Measurements from ENCODE around the gene SOX8.

SOX8 gene

GRCh38 chr16:1008085-1008484 lies 26.5 kb downstream of the SOX8 start:
- no peak for FAIRE-seq
- no peak for DNase-seq (ENCODE audit: insufficient read length, low spot score)
- TF ChIP-seq POLR2A (IDR thresholded peaks at IDR 0.05; ENCODE audit: low read depth, low read length): no peak

DNA sequence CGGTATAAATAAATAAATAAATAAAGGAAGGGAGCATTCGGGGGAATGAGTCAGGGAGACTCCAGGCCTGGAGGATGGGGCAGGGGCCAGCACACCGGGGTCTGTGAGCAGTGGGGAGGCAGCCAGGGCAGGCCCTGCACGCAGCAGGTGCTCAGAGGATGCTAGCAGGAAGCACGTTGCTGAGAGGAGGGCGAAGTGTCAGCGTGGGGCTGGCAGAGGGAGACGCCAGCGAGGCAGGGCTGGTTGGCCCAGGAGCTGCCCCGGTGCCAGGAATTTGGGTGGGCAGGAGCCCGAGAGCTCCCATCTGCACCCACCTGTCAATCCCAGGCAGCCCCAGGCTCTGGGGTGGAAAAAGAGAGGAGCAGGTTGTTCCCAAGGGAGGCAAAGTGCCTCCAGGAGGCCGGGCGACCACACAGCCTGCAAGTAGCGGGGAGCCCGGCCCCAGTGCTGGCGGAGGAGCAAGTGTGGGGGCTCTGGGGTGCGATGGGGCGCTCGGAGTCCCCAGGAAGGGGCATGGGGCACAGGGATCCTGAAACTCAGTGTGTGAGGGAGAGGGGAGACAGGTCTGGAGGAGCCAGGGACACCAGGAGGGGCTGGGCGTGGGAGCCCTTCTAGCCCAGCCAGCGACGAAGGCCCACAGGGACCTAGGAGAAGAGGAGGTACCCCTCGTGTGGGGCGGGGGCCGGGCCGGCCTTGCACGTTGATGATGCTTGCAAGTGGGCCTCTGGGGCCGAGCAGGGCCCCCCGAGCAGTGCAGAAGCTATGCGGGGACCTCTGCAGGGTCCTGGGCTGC lies 28.0 kb downstream of the SOX8 start:
- DNase-seq (ENCODE audit: insufficient read length, low spot score): no peak
- TF ChIP-seq POLR2A (IDR thresholded peaks at IDR 0.05; ENCODE audit: low read depth, low read length): no peak
- FAIRE-seq: no peak

DNA sequence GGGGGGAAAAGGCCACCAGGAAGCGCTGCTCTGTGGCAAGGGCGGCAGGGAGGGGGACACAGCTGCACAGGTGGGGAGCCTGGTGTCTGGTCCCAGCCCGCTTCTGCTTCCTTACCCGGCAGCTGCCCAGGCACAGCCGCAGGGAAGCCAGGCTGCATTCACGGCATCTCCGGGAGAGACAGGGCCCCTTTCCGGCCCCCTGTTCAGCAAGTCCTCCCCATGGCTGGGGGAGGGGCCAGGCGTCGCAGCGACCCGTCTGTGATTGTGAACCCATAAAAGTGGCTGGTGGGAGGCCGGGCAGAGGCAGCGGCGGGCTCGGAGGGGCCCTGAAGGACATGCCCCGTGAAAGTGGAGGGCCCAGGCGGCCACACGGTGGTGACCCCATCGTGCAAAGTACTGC lies 28.7 kb downstream of the SOX8 start:
- no peak for TF ChIP-seq POLR2A (IDR thresholded peaks at IDR 0.05; ENCODE audit: low read depth, low read length)
- no peak for DNase-seq (ENCODE audit: insufficient read length, low spot score)
- FAIRE-seq: no peak

GRCh38 chr16:1010815-1011214 lies 29.2 kb downstream of the SOX8 start:
- DNase-seq (ENCODE audit: insufficient read length, low spot score): no peak
- FAIRE-seq: no peak
- no peak for TF ChIP-seq POLR2A (IDR thresholded peaks at IDR 0.05; ENCODE audit: low read depth, low read length)

DNA sequence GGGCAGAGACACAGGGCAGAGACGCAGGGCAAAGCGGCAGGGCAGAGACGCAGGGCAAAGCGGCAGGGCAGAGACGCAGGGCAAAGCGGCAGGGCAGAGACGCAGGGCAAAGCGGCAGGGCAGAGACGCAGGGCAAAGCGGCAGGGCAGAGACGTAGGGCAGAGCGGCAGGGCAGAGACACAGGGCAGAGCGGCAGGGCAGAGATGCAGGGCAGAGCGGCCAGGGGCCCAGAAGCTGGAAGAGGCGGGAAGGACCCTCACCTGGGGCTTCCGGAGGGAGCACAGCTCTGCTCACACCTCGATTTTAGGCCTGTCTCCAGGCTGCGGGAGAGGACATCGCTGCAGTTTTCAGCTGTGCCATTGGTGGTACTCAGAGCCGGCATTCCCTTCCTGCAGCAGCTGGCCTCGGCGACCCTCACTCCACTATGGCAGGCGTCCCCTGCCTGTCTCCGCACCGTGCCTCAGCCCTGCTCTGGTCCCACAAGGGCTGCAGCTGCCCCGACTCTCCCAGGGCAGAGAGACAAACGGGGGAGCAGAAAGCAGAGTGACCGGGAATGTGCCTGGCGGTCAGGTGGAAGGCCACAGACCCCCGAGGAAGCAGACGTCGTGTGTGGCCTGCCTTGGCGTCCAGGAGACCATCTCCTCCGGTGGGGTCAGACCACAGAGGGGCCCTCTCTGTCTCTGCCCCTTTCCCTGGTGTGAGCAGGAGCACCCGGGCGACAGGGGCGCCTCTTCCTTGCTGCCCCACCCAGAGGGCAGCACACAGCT lies 29.9 kb downstream of the SOX8 start:
- no peak for FAIRE-seq
- no peak for DNase-seq (ENCODE audit: insufficient read length, low spot score)
- TF ChIP-seq POLR2A (IDR thresholded peaks at IDR 0.05; ENCODE audit: low read depth, low read length): no peak

DNA sequence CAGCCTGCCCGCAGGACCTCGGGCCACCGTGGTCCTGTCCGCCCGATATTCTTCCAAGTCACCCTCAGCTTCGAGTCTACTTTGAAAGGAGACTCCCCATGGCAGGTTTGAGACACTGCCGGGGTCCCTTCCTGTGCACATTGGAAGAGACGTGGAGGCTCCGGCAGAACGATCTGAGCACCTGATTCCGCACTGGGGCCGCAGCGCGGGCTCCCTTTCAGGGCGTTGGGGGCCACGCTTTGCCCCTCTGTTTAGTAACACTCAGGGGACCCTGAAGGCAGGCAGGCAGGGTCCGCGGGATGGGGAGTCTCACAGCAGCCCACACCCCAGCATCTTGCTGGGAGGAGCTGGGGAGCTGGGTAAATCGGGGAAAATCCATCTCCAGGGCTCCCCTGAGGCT lies 30.6 kb downstream of the SOX8 start:
- no peak for TF ChIP-seq POLR2A (IDR thresholded peaks at IDR 0.05; ENCODE audit: low read depth, low read length)
- FAIRE-seq (no peak), DNase-seq (ENCODE audit: insufficient read length, low spot score) (no peak)

DNA sequence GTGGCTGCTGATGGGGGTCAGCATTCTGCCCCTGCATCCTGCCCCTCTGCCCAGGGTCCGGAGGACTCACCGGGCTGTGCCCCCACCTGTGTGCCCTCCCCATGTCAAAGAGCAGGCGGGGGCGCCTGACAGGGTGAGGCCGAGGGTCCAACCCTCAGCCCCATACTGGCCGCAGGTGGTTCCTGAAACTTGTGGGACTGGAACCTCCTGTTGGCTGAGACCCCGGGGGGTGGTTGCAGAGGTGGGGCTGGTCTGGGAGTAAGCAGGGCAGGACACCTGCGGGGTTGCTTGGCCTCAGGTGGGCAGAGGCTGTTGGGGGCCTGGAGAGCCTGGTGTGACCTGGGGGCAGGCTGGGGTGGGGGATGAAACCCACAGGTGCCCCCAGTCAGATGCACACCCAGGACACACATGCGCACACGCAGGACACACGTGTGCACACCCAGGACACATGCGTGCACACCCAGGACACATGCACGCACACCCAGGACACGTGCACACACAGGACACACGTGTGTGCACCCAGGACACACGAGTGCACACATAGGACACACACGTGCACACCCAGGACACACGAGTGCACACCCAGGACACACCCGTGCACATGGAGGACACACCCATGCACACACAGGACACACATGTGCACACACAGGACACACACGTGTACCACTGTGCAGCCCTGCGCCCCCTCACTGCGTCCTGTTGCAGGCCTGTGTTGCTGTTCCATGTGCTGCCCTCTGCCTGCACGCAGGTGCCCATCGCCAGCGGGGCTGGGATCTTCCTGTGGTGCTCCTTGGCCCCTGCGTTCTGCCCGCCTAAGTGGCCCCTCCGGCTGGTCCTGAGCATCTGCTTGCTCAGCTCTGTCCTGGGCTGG lies 31.4 kb downstream of the SOX8 start:
- FAIRE-seq (no peak), DNase-seq (ENCODE audit: insufficient read length, low spot score) (no peak)
- no peak for TF ChIP-seq POLR2A (IDR thresholded peaks at IDR 0.05; ENCODE audit: low read depth, low read length)

GRCh38 chr16:1013593-1013900 lies 32.0 kb downstream of the SOX8 start:
- DNase-seq (ENCODE audit: insufficient read length, low spot score) (no peak), FAIRE-seq (no peak)
- TF ChIP-seq POLR2A (IDR thresholded peaks at IDR 0.05; ENCODE audit: low read depth, low read length): no peak

DNA sequence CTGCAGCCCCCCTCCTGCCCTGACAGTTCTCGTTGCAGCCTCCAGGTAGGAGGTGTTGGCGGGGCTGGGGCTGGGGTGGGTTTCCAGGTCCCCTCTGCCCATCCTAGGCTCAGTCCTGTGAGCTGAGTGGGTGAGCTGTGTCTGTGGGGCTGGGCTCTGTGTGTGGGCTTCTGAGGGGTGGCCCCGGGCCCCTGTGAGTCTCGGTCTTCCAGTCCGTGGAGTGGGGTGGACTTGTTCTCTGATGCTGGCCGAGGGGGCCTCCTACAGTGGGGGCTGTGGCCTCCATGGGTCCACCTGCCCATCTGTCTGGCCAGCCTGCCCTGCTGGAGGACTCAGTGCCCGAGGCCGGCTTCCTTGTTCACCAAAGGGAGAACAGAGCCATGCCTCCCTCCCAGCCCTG lies 32.7 kb downstream of the SOX8 start:
- DNase-seq (ENCODE audit: insufficient read length, low spot score) (no peak), FAIRE-seq (no peak)
- TF ChIP-seq POLR2A (IDR thresholded peaks at IDR 0.05; ENCODE audit: low read depth, low read length): no peak

- FAIRE-seq: no peak
- DNase-seq (ENCODE audit: insufficient read length, low spot score): no peak
- TF ChIP-seq POLR2A (IDR thresholded peaks at IDR 0.05; ENCODE audit: low read depth, low read length): no peak
Measured at GRCh38 chr16:1014771-1015495, 33.4 kb downstream of the SOX8 start.

DNA sequence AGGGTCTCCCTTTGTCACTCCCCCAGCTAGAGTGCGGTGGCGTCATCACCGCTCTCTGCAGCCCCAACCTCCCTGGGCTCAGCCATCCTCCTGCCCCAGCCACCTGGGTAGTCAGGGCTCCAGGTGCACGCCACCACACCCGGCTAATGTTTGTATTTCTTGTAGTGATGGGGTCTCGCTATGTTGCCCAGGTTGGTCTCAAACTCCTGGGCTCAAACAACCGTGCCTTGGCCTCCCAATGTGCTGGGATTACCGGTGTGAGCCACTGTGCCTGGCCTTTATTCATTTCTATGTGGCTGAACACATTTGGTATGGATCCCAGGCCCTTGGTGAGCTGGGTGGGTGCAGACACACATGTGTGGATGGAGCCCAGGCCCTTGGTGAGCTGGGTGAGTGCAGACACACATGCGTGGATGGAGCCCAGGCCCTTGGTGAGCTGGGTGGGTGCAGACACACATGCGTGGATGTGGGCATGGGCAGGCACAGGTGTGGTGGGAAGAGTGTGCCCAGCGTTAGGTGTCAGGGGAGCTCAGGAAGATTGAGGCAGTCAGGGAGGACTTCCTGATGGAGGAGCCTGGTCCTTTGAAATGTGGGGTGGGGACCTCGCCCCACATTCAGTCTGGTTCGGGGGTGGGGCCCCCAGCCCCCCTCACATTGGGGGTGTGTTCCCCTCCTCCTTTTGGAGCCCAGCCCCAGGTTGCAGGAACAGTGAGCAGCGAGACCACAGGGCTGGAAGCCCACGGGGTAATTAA lies 37.1 kb downstream of the SOX8 start:
- FAIRE-seq (no peak), DNase-seq (ENCODE audit: insufficient read length, low spot score) (no peak)
- TF ChIP-seq POLR2A (IDR thresholded peaks at IDR 0.05; ENCODE audit: low read depth, low read length): no peak

DNA sequence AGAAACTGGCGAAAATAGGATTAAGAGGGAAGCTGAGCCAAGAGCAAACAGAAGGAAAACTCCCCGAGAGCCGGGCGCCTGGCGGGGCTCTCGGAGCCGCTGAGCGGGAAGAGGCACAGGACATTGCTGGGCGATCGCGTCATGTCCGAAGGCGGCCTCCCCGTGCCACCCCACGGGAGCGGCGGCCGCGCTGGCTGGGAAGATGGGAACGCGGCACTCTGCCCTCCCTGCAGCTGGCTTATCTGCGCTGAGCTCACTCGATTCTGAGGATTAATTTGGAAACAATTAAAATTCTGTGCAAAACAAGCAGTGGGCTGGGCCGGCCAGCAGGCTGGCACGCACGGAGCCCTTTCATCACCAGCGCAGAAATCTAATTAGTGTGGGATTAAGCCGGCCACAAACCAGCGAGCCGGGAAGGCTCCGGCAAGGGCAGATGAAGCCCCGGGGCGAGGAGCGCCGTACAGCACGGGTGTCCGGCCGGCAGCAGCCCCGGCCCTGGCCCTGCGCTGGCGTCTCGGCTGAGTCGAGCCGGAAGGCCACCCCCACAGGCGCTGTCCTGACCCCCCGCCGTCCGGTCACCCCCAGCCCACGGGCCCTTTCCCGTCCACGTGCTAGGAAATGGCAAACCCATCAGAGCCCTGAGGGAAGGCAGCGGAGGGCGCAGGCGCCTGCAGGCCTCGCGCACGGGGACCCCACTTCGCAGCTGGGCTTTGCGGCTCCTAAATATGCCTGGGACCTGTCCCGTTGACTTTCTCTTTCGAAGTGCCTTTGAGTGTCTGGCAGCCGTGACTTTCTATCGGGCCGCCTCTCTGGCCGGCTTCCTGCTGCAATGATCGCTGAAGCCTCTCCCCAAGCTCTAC lies 37.9 kb downstream of the SOX8 start:
- no peak for TF ChIP-seq POLR2A (IDR thresholded peaks at IDR 0.05; ENCODE audit: low read depth, low read length)
- FAIRE-seq (no peak), DNase-seq (ENCODE audit: insufficient read length, low spot score) (peak; percentile 92)
